Vagina (tissue), 2 donors: Measurements from ENCODE around the gene LTF.

Experiments
- CTCF ChIP-seq, 3 experiments: fragments of 450-650 bp in 2 of 3; fragments of 200-600 bp in 1 of 3; sonication (generic) in 1 of 3; IDR thresholded peaks; one replicate each; pipeline ENCODE4 v1.5.1; 2017 to 2019; ENCODE audit warnings: antibody characterized with exemption in 3 of 3, mild to moderate bottlenecking in 2 of 3, moderate library complexity in 2 of 3
- POLR2A ChIP-seq, 2 donors: fragments of 450-650 bp; IDR thresholded peaks; one replicate each; pipeline ENCODE4 v1.6.1; 2017; ENCODE audit warnings: antibody characterized with exemption in 2 of 2, mild to moderate bottlenecking in 2 of 2, moderate library complexity in 2 of 2

- TF ChIP-seq POLR2A (IDR thresholded peaks at IDR 0.05): no peak
- TF ChIP-seq CTCF (IDR thresholded peaks at IDR 0.05): no peak
Observed at GRCh38 chr3:46491089-46492070, 26.7 kb upstream of the LTF start.
